Liver (tissue), 9 donors: ENCODE measurements around the gene RHAG. TPM values are rescaled to one million over a fixed set of nuclear protein-coding genes. Genes with fewer than 3 reads are reported as not detected.
"Not testable (repeated sequence)": the region's sequence is repeated elsewhere in the genome, so short reads cannot be mapped to it uniquely, and the experiment has no call there.

Source experiments
- DNase-seq: peaks from one replicate; pipeline ENCODE4 v3.0.0-alpha.2; 2017; ENCODE audit warnings: low spot score
- H3K27ac ChIP-seq, 2 donors: one replicate each; pipeline ENCODE4 v1.7.0; 2013; ENCODE audit warnings: inconsistent platforms in 2 of 2, low read length in 2 of 2, control low read depth in 1 of 2, low read depth in 1 of 2, mild to moderate bottlenecking in 1 of 2
- H3K27me3 ChIP-seq, 4 donors: one replicate each; pipeline versions ENCODE4 v1.6.1 to v1.7.0; 2013; ENCODE audit warnings: low read length in 3 of 4, inconsistent platforms in 1 of 4, mild to moderate bottlenecking in 1 of 4, moderate library complexity in 1 of 4; ENCODE audit not compliant: control insufficient read depth in 4 of 4, insufficient read depth in 4 of 4
- H3K36me3 ChIP-seq, 4 donors: one replicate each; pipeline versions ENCODE4 v1.6.1 to v1.7.0; 2013; ENCODE audit warnings: low read length in 3 of 4, mild to moderate bottlenecking in 3 of 4, low read depth in 1 of 4, moderate library complexity in 1 of 4; ENCODE audit not compliant: control insufficient read depth in 4 of 4, insufficient read depth in 3 of 4
- H3K4me1 ChIP-seq, 4 donors: one replicate each; pipeline versions ENCODE4 v1.6.1 to v1.7.0; 2013; ENCODE audit warnings: low read length in 3 of 4, mild to moderate bottlenecking in 3 of 4, moderate library complexity in 1 of 4; ENCODE audit not compliant: control insufficient read depth in 4 of 4, insufficient read depth in 4 of 4
- H3K4me3 ChIP-seq, 3 donors: one replicate each; pipeline versions ENCODE4 v1.6.1 to v1.7.0; 2013; ENCODE audit warnings: low read length in 3 of 3, control low read depth in 1 of 3, low read depth in 1 of 3, mild to moderate bottlenecking in 1 of 3
- H3K9ac ChIP-seq, 2 donors: one replicate each; pipeline ENCODE4 v1.7.0; 2013; ENCODE audit warnings: low read length in 2 of 2, mild to moderate bottlenecking in 2 of 2, moderate library complexity in 2 of 2, control low read depth in 1 of 2, low read depth in 1 of 2
- H3K9me3 ChIP-seq, 4 donors: one replicate each; pipeline versions ENCODE4 v1.6.1 to v1.7.0; 2013; ENCODE audit warnings: low read length in 3 of 4; ENCODE audit not compliant: control insufficient read depth in 4 of 4
- CTCF ChIP-seq: fragments of 150-350 bp; IDR thresholded peaks from 2 replicates; pipeline ENCODE4 v1.5.1; 2017; ENCODE audit warnings: improper control_type of control experiment, low read depth, low read length; ENCODE audit not compliant: missing input control
- FOXA1 ChIP-seq: IDR thresholded peaks from 2 replicates; pipeline ENCODE4 v1.6.1; 2016; ENCODE audit warnings: antibody characterized with exemption
- FOXA2 ChIP-seq: IDR thresholded peaks from 2 replicates; pipeline ENCODE4 v1.6.1; 2016; ENCODE audit warnings: antibody characterized with exemption
- GABPA ChIP-seq, 2 donors: IDR thresholded peaks in 1 of 2; conservative IDR thresholded peaks in 1 of 2; 2 replicates each; pipeline ENCODE4 v1.6.1; 2016; ENCODE audit warnings: antibody characterized with exemption in 2 of 2, mild to moderate bottlenecking in 1 of 2, moderate library complexity in 1 of 2
- HNF4A ChIP-seq, 2 donors: conservative IDR thresholded peaks; 2 replicates each; pipeline ENCODE4 v1.6.1; 2016; ENCODE audit warnings: antibody characterized with exemption in 2 of 2, mild to moderate bottlenecking in 2 of 2
- HNF4G ChIP-seq: IDR thresholded peaks from 2 replicates; pipeline ENCODE4 v1.6.1; 2016; ENCODE audit warnings: antibody characterized with exemption
- JUND ChIP-seq, 2 donors: IDR thresholded peaks; 2 replicates each; pipeline ENCODE4 v1.6.1; 2016; ENCODE audit warnings: antibody characterized with exemption in 2 of 2
- MAX ChIP-seq: IDR thresholded peaks from 2 replicates; pipeline ENCODE4 v1.6.1; 2016; ENCODE audit warnings: antibody characterized with exemption
- NR2F2 ChIP-seq: IDR thresholded peaks from 2 replicates; pipeline ENCODE4 v1.6.1; 2016; ENCODE audit warnings: antibody characterized with exemption
- RAD21 ChIP-seq, 2 donors: IDR thresholded peaks; 2 replicates each; pipeline ENCODE4 v1.6.1; 2016; ENCODE audit warnings: antibody characterized with exemption in 2 of 2, mild to moderate bottlenecking in 2 of 2
- REST ChIP-seq: IDR thresholded peaks from 2 replicates; pipeline ENCODE4 v1.6.1; 2016; ENCODE audit warnings: antibody characterized with exemption, mild to moderate bottlenecking
- RXRA ChIP-seq, 2 donors: IDR thresholded peaks; 2 replicates each; pipeline ENCODE4 v1.6.1; 2017 to 2018; ENCODE audit warnings: antibody characterized with exemption in 2 of 2, mild to moderate bottlenecking in 1 of 2
- SP1 ChIP-seq: IDR thresholded peaks from 2 replicates; pipeline ENCODE4 v1.6.1; 2018; ENCODE audit warnings: antibody characterized with exemption, mild to moderate bottlenecking
- TAF1 ChIP-seq: conservative IDR thresholded peaks from 2 replicates; pipeline ENCODE4 v1.6.1; 2016; ENCODE audit warnings: antibody characterized with exemption, mild to moderate bottlenecking
- YY1 ChIP-seq: IDR thresholded peaks from 2 replicates; pipeline ENCODE4 v1.6.1; 2016; ENCODE audit warnings: antibody characterized with exemption, mild to moderate bottlenecking
- WGBS: extraction: QIAGEN DNeasy Blood & Tissue Kit; methylation state at CpG from one replicate; pipeline ENCODE4 v1.1.7; 2013; 5-methylcytosine and 5-hydroxymethylcytosine counted together
- polyA plus RNA-seq, 2 donors: library from polyadenylated mRNA; stranded (reverse) in 1 of 2; unstranded in 1 of 2; fragments of 200-250 nt in 1 of 2; fragments of >200 nt in 1 of 2; fragmentation: Nextera tagmentation in 1 of 2; extraction: Ambion mirVana in 1 of 2; gene quantifications; one replicate each; pipeline versions ENCODE4 v1.2.1 to v1.2.3, GENCODE V29; 2013 to 2015
- total RNA-seq, 2 donors: library from RNA; depleted of rRNA; stranded (reverse); fragments of >200 nt; gene quantifications; one replicate each; pipeline ENCODE4 v1.2.3, GENCODE V29; 2014
- TF ChIP-seq, protein P1 (sequence below): IDR thresholded peaks from 2 replicates; pipeline ENCODE4 v1.6.1; 2016; ENCODE audit warnings: antibody characterized with exemption
- TF ChIP-seq, protein P2 (sequence below): IDR thresholded peaks from 2 replicates; pipeline ENCODE4 v1.6.1; 2016; ENCODE audit warnings: antibody characterized with exemption
- donor health status: healthy.
- donor health status: healthy.
- donor health status: healthy.
- donor health status: healthy.
- donor health status: healthy.

Gene RHAG
- total and polyA plus RNA-seq, 4 donors: 0.07 to 345 TPM; not detected in 2

DNA sequence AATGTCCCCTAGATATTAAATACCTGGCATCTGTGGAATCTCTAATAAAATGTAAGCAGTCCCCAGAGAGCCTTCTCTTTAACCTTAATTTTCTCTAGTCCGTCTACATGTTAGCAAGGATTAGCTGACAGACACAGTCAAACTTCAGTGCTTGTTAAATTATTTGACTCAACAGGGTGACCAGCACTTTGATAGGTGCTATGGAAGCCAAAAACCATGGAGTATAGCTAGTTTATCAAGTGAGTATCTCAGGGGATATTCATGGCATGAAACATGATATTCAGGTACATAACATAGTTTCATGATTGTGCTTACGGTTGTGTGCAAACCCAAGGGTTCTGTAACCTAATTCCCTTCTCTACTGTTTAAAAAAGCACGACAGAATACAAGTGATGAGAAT, 3.9 kb downstream of the RHAG start:
- WGBS: 83% methylated on average over 3 of the region's 3 CpGs
- no peak for DNase-seq
- no peak overlapping the region for H3K4me3 ChIP-seq
- H3K36me3 ChIP-seq: no peaks in the 10 kb centered on the region
- no peaks in the 10 kb centered on the region for H3K27me3 ChIP-seq
- no peak overlapping the region for H3K9ac ChIP-seq
- TF ChIP-seq JUND (IDR thresholded peaks at IDR 0.05): no peak
- TF ChIP-seq CTCF: no peak
- TF ChIP-seq, protein P1, sequence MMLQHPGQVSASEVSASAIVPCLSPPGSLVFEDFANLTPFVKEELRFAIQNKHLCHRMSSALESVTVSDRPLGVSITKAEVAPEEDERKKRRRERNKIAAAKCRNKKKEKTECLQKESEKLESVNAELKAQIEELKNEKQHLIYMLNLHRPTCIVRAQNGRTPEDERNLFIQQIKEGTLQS: no peak
- no peak for TF ChIP-seq REST
- no peak for TF ChIP-seq RXRA (IDR thresholded peaks at IDR 0.05)
- no peak for TF ChIP-seq SP1
- no peak for TF ChIP-seq YY1
- TF ChIP-seq HNF4A (conservative IDR thresholded peaks at IDR 0.05): no peak
- TF ChIP-seq HNF4G: no peak
- no peak for TF ChIP-seq TAF1
- no peak for TF ChIP-seq FOXA2
- TF ChIP-seq FOXA1: no peak
- no peaks in the 10 kb centered on the region for H3K4me1 ChIP-seq
- no peaks in the 10 kb centered on the region for H3K9me3 ChIP-seq
- H3K27ac ChIP-seq: no peak overlapping the region

GRCh38 chr6:49629485-49630088, 7.1 kb downstream of the RHAG start:
- not testable (repeated sequence) for H3K27me3 ChIP-seq

DNA sequence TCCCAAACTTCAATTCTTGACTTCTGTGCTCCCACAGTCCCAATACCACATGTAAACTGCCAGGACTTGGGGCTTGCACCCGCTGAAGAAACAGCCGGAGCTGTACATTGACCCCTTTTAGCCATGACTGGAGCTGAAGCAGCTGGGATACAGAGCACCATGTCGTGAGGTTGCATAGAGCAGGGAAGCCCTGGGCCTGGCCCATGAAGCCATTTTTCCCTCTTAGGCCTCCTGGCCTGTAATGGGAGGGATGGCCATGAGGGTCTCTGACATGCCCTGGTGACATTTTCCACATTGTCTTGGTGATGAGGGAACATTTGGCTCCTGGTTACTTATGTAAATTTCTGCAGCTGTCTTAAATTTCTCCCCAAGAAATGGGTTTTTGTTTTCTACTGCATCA, 9.8 kb downstream of the RHAG start:
- no peak overlapping the region for H3K9ac ChIP-seq
- TF ChIP-seq NR2F2 (no peak), SP1 (no peak), MAX (no peak), RAD21 (IDR thresholded peaks at IDR 0.05) (no peak), JUND (IDR thresholded peaks at IDR 0.05) (no peak), GABPA (IDR thresholded peaks at IDR 0.05 in 1 of 2, conservative IDR thresholded peaks at IDR 0.05 in 1 of 2) (no peak), FOXA1 (no peak)
- TF ChIP-seq, protein P2, sequence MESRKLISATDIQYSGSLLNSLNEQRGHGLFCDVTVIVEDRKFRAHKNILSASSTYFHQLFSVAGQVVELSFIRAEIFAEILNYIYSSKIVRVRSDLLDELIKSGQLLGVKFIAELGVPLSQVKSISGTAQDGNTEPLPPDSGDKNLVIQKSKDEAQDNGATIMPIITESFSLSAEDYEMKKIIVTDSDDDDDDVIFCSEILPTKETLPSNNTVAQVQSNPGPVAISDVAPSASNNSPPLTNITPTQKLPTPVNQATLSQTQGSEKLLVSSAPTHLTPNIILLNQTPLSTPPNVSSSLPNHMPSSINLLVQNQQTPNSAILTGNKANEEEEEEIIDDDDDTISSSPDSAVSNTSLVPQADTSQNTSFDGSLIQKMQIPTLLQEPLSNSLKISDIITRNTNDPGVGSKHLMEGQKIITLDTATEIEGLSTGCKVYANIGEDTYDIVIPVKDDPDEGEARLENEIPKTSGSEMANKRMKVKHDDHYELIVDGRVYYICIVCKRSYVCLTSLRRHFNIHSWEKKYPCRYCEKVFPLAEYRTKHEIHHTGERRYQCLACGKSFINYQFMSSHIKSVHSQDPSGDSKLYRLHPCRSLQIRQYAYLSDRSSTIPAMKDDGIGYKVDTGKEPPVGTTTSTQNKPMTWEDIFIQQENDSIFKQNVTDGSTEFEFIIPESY: no peak
- no peaks in the 10 kb centered on the region for H3K4me1 ChIP-seq
- H3K27ac ChIP-seq: no peak overlapping the region
- DNase-seq: no peak
- no peak overlapping the region for H3K4me3 ChIP-seq
- 89% methylated on average over 3 of the region's 3 CpGs for WGBS
- no peaks in the 10 kb centered on the region for H3K9me3 ChIP-seq
- no peaks in the 10 kb centered on the region for H3K27me3 ChIP-seq
- no peaks in the 10 kb centered on the region for H3K36me3 ChIP-seq

More at GRCh38 chr6:49629485-49630088, 7.1 kb downstream of the RHAG start:
- H3K9ac ChIP-seq, H3K27ac ChIP-seq, H3K36me3 ChIP-seq, DNase-seq, H3K9me3 ChIP-seq, H3K4me1 ChIP-seq, H3K4me3 ChIP-seq: not testable (repeated sequence)
- WGBS: 95% methylated on average over 36 of the region's 36 CpGs
